Lung microvascular endothelial cell (primary cell): Measurements from ENCODE around the gene RAVER2. TPM values are rescaled to one million over a fixed set of nuclear protein-coding genes. Genes with fewer than 3 reads are reported as not detected.

Experiments
- DNase-seq, 2 donors: peaks; one replicate each; pipeline versions ENCODE4 v3.0.0 to v3.0.0-alpha.2; 2010; ENCODE audit warnings: low read depth in 2 of 2
- total RNA-seq: library from RNA; depleted of rRNA; stranded (reverse); fragments of >200 nt; gene quantifications from 2 replicates; pipeline ENCODE4 v1.2.1, GENCODE V29; 2014

The RAVER2 gene
- total RNA-seq, 1 donor from 2014 or later: 0.79 TPM

DNA sequence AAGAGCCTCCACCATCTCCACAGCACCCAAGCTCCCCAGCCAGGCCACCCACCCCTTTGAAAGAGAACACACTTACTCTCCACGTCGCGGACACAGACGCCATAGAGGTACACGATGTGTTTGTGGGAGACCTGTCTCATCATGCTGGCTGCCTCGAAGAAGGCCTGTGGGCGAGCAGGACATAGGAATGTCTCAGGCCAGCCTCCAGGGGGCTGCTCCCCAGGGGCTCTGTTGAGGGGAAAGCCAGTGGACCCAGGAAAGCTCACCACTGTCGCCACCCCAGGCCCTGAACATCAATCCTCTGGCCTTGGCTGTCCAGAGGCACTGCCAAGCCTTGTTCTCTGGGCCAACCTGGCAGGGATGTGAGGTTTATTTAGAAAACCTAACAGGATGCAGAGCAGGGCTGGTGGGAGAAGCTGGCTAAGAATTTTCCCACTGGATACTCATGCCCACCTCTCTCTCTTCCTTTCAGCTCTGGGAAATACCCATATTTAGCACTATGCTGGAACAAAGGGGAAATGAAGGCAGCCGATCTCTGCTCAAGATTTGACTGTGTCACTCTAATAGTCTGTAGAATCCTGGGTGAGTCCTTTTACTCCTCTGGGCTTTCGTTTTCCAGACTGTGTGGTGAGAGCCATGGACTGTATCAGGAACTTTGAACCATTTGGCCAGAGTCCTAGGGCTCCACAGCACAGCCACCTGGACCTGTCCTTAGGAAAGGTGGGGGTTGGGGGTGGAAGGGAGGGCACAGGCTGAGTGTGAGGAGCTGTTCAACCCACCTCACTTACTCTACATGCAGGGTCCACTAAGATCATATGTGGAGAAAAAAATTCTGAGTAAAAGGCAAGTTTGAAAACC, 101.9 kb downstream of the RAVER2 start:
- no peak for DNase-seq

DNA sequence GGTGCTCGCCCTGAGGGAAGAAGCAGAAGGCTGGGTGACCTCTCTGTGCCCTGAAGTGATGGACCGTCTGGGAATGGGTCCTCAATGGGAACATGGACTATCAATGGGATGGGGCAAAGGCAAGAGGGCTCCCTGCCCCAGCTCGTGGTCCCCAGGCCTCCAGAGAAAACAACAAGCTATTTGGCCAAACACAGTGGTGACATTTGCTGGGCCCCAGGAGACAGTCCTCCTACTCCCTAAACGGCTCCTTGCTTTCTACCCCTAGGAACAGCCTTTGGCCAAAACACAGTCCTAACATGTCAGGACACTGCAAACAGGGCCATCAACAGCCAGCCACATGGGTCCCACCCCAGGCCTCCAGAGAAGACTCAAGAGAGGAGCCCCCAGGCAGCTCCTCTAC, 102.8 kb downstream of the RAVER2 start:
- DNase-seq: no peak

DNA sequence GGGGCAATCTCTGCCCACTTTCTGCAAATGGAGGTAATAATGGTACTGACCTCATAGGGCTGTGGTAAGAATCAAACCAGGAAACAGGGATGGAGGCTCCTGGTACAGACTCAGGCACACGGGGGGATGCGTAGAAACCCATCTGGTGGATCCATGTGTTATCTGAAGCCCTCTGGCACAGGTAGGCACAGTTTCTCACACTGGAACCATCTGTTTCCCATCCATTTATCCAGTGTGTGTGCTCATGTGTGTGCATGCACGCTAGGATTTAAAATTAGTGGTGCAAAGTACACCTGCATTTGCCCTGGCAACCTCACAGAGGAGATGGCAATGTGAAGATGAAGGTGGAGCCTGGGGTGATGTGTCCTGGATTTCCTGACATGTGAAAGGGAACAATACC, 103.3 kb downstream of the RAVER2 start:
- no peak for DNase-seq

DNA sequence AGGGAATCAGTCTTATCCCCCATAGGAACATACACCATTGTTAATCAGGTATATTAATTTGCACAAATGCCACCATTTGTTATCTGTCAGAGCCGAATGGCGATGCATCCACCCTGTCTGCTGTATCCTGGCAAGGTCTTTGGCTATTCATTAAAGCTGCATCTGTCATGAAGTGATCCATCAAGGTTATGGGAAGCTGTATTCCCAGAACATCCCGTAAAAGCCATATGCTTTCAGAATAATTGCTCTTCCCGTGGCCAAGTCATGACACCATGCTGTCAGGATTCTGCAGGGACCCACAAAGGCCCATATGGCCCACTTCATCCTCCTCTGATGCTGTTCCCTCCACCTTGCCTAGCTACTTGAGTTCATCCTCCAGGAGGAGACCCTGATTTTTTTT, 103.9 kb downstream of the RAVER2 start:
- no peak for DNase-seq

DNA sequence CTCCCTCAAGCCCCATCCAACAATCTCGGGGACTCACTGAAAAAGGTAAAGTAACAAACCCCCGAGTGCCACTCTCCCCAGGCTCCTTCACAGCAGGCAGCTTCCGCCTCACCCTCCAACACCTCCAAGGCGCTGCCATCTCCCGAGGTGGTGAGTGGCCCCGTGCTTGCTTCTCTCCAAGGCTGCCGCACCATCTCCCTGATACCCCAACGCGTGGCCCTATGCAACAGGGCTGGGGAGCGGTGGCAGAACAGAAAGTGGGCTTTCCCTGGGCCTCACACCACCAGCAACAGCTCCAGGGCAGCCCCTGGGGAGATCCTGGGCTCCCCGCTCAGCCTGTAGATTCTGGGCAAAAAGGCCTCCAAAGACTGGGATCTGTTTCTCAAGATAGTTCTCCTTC, 105.1 kb downstream of the RAVER2 start:
- no peak for DNase-seq

DNA sequence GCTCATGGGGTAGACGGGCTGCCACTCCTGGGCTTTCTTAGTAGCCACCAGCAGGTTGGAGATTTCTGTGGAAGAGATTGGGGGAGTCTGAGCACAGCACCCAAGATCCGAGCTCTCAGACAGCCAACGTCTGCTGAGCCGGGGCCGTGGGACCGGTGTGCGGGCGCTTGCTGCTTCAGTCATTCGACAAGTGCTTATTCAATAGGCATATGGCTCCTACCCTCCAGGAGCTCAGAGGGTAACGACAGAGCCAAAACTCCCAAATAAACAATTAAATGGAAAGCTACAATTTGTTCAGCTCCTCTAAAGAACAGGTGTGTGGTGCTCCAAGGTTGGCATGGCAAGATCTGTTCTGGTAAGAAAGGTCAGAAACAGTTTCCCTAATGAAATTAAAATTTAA, 106.0 kb downstream of the RAVER2 start:
- no peak for DNase-seq

DNA sequence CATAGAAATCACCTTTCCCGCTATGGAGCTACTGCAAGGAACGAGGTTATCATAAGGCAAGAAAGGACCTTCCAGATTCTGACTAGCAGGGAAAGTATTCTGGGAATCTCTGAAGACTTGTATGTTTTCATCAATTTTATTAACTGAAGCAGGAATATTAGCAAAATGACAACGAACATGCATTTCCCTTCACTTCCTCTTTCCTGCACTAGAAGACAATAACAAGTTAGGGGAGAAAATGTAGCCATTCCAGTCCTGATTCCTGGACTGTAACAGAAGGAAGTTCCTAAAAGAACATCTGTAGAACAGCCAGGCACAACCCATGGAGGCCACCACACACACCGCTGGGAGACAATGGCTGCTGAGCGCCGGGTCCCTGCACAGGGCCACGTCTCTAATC, 106.8 kb downstream of the RAVER2 start:
- peak in 1 of 2 donors; percentile 51 for DNase-seq

DNA sequence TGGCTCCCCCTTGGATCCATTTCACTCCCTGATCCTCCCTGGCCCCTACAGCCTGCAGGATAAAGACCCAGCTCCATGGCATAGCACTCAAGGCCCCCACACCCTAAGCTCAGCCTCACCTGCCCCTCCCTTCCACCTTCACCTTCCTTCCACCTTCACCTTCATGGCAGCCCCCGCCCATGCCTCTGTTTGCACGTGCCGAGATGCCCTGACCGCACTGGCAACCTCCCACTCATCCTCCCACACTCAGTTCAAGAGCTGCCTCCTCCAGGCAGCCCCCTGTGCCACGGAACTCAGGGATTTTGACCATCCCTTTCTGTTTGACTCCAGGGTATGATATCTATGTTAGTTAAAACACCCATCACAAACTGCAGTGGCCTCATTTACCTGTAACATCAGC, 109.8 kb downstream of the RAVER2 start:
- DNase-seq: no peak

DNA sequence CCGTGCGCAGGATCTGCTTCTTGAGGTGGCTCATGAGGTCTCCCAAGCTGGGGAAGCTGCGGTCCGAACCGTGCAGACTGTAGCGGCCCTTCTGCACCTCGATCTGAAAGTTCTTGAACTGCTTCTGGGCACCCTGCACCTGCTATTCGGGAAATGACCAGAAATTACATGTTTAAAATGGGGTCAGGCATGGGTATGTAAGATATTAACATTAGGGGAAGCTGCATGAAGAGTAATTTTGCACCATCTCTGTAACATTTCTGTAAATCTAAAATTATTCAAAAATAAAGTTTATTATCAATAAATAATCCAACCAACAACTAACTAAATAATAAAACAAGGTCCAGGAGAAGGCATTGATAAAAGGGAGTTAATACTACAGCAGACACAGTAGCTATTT, 110.7 kb downstream of the RAVER2 start:
- no peak for DNase-seq

DNA sequence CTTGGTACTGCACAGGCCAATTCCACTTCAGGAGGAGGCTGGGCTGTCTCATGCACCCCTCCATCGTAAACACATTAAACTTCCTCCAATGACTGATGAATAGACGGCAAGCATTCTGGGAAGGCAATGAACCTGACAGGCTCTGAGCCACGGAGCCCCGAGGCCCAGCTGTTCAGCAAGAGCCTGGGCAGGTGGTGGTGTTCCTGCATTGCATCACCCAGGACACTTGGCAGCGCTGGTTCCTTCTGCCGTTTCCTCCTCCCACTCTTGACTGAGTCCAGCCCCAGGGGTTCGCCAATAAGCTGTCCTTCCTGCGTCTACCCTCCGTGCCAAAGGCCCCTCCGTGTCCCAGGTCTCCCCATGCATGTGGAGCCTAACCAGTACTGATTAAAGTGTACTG, 111.7 kb downstream of the RAVER2 start:
- DNase-seq: no peak

DNA sequence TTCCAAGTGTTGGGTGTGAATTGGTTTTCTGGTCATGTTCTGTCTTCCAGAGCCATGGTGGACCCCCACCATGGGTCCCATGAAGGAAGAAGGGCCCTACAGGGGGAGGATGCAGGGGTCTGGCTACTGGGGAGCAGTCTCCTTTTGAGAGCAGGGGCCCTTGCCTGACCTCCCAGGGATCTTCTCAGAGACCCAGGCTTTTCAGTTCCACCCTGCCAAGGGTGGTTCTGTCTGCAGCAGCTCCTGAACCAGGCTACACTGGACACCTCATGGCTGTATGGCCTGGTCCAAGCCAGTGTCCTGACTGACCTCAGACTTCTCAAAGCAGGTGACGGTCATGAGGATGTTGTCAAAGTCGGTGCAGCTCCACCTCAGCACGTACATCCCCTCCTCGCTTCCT, 112.5 kb downstream of the RAVER2 start:
- DNase-seq: no peak

DNA sequence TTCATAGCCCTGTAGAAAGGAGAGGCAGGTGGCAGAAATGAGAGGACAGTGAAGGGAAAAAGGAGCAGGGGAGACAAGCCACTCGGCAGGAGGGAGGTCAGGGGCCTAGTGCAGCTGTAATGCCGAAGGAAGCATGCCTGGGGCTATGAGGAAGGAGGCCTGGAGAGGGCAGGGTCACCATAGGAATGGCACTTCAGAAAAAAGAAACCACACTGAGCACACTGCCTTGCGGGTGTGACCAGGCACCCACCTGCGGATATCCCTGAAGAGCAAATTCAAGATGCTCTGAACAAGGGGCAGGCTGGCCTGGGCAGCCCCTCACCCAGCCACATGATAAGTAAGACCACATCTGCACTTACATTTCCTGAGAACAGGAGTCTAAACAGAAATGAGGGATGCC, 116.7 kb downstream of the RAVER2 start:
- peak in 1 of 2 donors; percentile 16 for DNase-seq

DNA sequence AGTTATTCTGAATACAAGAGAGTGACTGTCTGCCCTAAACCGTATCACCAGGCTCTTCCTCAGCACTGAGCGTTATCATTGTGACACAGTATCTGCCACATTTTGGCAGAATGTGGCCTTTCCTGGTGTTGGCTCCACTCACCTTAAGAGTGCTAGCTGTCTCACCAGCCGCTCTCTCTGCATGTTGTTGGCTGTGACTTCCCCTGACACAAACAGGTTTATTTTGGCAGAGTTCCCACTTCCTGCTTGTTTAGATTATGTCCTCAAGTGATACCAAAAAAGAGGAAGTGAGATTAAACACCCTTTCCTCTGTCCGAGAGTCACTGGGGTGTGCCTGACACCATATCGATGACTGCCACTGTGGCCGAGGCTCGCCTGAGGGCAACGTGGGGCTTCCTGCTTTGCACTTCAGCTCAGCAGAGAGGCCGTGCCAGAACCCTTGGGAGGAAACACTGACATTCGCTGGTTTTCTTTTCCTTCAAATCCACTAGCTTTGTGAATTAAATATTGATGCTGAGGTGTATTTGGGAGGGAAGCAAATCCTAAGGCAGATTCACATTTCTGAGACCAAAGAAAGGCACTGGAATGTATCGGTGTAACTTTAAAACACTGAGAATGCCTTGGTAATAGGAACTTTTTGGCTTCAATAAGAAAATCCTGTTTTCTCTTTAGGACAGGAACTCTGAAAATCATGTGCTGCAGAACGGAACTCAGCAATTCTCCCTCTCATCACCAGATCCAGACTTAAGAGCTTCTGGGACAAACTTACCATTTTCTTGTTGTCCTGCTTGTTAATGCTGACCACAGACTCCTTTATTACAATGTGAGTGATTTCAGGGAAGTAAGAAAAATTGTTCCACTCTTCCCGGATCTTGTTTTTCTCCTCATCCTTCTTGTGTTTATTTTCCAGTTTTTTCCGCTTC, 119.4 kb downstream of the RAVER2 start:
- peak; percentile 83 to 88 for DNase-seq

DNA sequence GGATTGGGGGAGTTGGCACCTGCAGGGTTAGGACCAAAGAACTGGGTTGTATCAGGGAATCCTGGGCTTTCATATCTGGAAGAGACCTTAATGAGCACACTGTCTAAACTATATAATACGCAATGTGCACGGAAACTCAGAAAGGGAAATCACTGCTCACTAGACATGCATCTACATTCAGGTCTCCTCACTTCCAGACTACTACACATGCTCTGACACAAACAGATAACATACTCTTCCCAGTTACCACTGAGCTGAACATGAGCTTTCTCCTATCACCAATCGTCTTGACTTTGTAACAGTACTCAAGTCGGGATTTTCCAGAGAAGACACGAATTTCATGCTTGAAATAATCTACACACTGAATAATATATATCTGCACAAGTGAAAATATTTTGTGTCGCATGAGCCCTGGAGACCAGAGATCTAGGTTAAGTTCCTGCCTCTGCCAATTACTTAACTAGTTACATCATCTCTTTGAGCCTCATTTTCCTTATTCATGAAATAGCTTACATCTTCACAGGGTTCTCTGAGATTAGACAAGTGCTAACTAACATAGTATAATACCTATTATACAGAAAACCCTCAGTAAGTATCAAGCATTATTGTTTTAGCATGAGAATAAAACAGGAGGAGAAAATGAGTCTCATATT, 120.4 kb downstream of the RAVER2 start:
- no peak for DNase-seq

DNA sequence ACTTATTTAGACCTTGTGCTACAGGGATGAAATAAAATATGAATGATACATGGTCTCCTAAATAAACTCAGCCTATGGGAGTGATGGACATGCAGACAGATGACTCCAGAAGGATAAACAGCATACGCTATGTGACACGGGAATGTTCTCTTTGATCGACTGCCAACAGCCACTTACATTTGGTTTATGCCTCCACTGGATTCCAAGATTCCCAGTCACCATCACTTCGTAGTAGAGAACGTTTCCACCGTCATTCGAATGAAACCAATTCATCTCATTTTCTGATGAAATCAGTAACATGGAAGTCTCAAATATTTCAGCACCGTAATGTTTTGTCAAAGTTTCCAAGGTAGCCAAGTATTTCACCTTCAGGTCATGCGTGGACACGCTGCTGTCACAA, 121.8 kb downstream of the RAVER2 start:
- DNase-seq: no peak

DNA sequence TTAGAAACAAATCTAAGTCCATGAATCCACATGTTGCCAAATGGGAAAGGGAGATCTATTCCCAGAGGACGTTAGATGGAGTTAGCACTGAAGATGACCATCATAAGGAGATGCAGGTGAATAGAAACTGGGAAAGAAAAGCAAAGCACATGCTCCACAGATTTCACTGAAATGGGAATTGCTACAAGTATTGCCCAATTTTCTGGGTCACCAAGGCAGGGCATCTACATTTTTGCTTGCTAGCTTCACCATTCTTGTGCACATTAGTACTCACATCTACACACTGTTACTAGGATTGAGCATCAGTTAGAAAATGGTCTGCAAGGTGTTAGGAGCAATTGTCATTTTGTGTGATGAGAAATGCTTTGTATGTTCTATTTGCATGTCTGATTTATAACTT, 122.4 kb downstream of the RAVER2 start:
- no peak for DNase-seq

DNA sequence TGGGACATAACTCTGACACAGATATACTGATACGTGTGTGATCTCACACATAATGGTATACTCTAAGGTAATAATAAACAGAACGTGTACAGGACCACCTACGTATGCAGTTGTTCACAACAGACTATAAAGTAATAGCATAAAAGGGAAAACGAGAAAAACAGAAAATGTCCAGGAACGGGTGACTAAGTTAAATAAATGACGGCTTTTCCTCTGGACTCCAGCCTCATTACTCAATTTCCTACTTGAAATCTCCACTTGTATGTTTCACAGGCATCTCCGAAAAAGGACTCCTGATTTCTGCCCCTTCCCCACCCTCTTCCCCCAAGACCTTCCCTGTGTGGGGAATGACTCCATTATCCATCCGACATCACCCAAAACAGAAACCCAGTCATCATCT, 126.4 kb downstream of the RAVER2 start:
- peak; percentile 56 to 83 for DNase-seq

DNA sequence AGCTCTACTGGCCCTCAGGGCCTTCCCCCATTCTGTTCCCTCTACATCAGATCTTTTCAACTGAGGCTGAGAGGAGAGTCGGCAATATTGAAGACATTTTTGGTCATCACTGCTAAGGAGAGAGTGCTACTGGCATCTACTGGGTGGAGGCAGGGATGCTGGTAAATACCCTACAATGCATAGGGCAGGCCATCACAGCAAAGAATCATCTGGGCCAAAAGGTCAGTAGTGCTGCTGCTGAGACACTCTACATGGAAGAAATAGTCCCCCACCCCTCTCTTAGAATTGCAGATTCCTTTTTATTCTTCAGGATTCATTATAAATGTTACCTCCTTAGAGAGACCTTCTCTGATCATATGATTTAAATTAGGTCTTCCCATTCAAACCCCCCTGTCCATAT, 127.2 kb downstream of the RAVER2 start:
- DNase-seq: no peak

DNA sequence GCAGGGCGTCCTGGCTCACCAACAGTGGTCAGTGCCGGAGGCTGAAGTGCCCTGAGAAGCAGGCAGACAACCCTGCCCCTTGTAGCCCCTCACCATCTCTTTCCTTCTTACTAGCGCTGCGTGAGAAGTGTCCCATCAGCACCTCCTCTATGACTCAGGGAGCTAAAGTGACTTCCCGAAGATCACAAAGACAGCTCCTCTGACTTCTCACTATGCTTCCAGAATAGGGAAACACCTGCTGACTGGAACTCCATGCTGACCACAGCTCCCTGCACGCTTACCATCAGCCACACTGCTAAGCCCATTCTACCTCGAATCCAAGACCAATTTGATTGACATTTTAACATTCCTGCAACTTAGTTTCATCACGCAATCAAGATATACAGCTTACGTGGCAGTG, 128.7 kb downstream of the RAVER2 start:
- DNase-seq: peak in 1 of 2 donors; percentile 67

DNA sequence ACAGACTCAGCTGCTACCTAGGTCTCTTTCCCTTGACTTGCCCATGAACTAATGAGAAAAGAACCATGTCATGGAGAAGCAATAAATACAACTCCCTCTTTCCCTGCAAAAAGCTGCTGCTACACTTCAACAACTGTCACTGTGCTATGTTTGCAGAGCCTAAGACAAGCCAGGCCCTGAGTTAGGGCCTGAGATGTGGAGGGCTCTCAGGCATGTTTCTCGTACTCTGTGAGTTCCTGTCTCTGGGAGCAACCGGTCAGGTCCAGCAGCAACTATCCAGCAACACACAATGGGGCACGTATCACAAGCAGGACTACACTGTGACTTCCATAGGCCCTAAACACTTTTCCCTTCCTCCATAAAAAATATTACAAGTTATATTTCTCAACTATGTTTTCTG, 129.8 kb downstream of the RAVER2 start:
- no peak for DNase-seq

DNA sequence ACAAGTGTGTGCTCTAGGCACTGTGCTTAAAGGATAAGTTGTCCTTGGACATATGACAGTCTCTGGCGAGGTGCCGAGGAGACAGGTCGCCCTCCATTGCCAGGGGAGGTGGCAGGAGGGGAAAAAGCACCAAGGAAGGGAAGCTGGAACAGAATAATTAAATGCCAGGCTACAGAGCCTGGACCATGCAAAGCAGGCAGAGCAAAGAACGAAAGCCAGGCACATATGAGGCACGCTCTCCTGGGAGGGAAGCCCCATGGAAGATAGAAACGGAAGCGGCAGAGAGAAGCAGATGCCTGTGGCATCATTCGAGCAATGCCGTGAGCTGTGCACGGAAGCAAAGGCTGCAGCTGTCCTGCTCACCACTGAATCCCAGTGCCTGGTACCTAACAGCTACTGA, 130.2 kb downstream of the RAVER2 start:
- DNase-seq: no peak

DNA sequence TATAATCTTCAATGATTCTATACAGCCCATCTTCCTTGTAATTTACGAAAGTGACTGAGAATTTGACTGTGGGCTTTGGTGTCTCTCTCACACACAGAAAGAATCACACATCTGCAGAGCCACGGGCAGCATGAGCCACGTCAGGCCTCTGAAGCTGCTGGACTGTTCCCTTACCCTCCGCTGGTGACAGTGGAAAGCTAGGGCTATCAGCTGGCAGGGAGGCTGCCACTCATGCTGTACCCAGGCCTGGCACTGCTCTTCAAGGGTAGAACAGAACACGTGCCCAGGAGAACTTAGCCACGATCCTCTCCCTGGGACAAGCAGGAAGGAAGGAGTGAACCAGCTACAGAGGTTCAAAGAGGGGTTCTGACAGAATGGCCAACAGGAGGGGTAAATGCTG, 130.7 kb downstream of the RAVER2 start:
- no peak for DNase-seq
